T follicular helper cell (primary cell): ENCODE results near the gene DCUN1D2.

ENCODE experiments used
- DNase-seq: peaks from one replicate; pipeline ENCODE4 v3.0.0-alpha.2; 2020; ENCODE audit warnings: low read depth

The DCUN1D2 gene

GRCh38 chr13:113422807-113423519 is 67.5 kb downstream of the DCUN1D2 start:
- DNase-seq: no peak

- no peak for DNase-seq
These were observed 68.7 kb downstream of the DCUN1D2 start for GRCh38 chr13:113421673-113422270.

GRCh38 chr13:113420833-113421600 is 69.5 kb downstream of the DCUN1D2 start:
- no peak for DNase-seq

GRCh38 chr13:113420232-113420631 is 70.3 kb downstream of the DCUN1D2 start:
- DNase-seq: no peak

GRCh38 chr13:113419531-113420193 is 70.8 kb downstream of the DCUN1D2 start:
- no peak for DNase-seq

- no peak for DNase-seq
These were observed 71.8 kb downstream of the DCUN1D2 start for GRCh38 chr13:113418722-113419049.

- no peak for DNase-seq
These were observed 72.4 kb downstream of the DCUN1D2 start for GRCh38 chr13:113417836-113418721.

GRCh38 chr13:113417008-113417751 is 73.3 kb downstream of the DCUN1D2 start:
- DNase-seq: no peak

GRCh38 chr13:113415825-113416224 is 74.7 kb downstream of the DCUN1D2 start:
- no peak for DNase-seq

- DNase-seq: no peak
These were observed 75.5 kb downstream of the DCUN1D2 start for GRCh38 chr13:113415032-113415431.

- DNase-seq: no peak
These were observed 76.2 kb downstream of the DCUN1D2 start for GRCh38 chr13:113414335-113414734.

- DNase-seq: no peak
These were observed 76.6 kb downstream of the DCUN1D2 start for GRCh38 chr13:113413898-113414282.

GRCh38 chr13:113413178-113413897 is 77.2 kb downstream of the DCUN1D2 start:
- DNase-seq: no peak

- DNase-seq: no peak
These were observed 78.1 kb downstream of the DCUN1D2 start for GRCh38 chr13:113412440-113412839.

- no peak for DNase-seq
These were observed 79.1 kb downstream of the DCUN1D2 start for GRCh38 chr13:113411216-113412023.

GRCh38 chr13:113410472-113411201 is 79.9 kb downstream of the DCUN1D2 start:
- no peak for DNase-seq

- no peak for DNase-seq
These were observed 81.9 kb downstream of the DCUN1D2 start for GRCh38 chr13:113408562-113408961.

- DNase-seq: no peak
These were observed 82.7 kb downstream of the DCUN1D2 start for GRCh38 chr13:113407531-113408393.
